ENCODE measurements around the gene RPS3.
"Not testable (repeated sequence)": the region's sequence is repeated elsewhere in the genome, so short reads cannot be mapped to it uniquely, and the experiment has no call there.

The RPS3 gene

GRCh38 chr11:75380716-75381420 lies 18.4 kb upstream of the RPS3 start:
- peak; percentile 69 for DNase-seq

- DNase-seq = peak; percentile 88
Measured at GRCh38 chr11:75383246-75383645, 16.1 kb upstream of the RPS3 start.

- peak; percentile 87 for DNase-seq
Measured at GRCh38 chr11:75384438-75385080, 14.8 kb upstream of the RPS3 start.

- no peak for DNase-seq
Measured at GRCh38 chr11:75386942-75387630, 12.2 kb upstream of the RPS3 start.

- DNase-seq = no peak
Measured at GRCh38 chr11:75387736-75388294, 11.5 kb upstream of the RPS3 start.

GRCh38 chr11:75388386-75389275 lies 10.7 kb upstream of the RPS3 start:
- DNase-seq = peak; percentile 94

- no peak for DNase-seq
Measured at GRCh38 chr11:75389276-75389605, 10.1 kb upstream of the RPS3 start.

- DNase-seq = no peak
Measured at GRCh38 chr11:75389925-75390324, 9.4 kb upstream of the RPS3 start.

- no peak for DNase-seq
Measured at GRCh38 chr11:75394085-75394840, 5.1 kb upstream of the RPS3 start.

- DNase-seq = no peak
Measured at GRCh38 chr11:75398906-75399305, 412 bp upstream of the RPS3 start.

- peak; percentile 41 for DNase-seq
Measured at GRCh38 chr11:75400146-75400865, 988 bp downstream of the RPS3 start.

- DNase-seq = no peak
Measured at GRCh38 chr11:75402002-75402773, 2.9 kb downstream of the RPS3 start.

GRCh38 chr11:75403037-75403436 lies 3.7 kb downstream of the RPS3 start:
- no peak for DNase-seq

- DNase-seq = no peak
Measured at GRCh38 chr11:75403983-75404658, 4.8 kb downstream of the RPS3 start.

GRCh38 chr11:75406338-75406777 lies 7.0 kb downstream of the RPS3 start:
- peak; percentile 76 for DNase-seq

- no peak for DNase-seq
Measured at GRCh38 chr11:75408957-75409219, 9.6 kb downstream of the RPS3 start.

GRCh38 chr11:75409971-75410370 lies 10.7 kb downstream of the RPS3 start:
- DNase-seq = not testable (repeated sequence)

- not testable (repeated sequence) for DNase-seq
Measured at GRCh38 chr11:75413146-75413545, 13.8 kb downstream of the RPS3 start.

GRCh38 chr11:75413864-75414263 lies 14.5 kb downstream of the RPS3 start:
- DNase-seq = peak; percentile 72
